ENCODE data around the gene RAP1GDS1.
"Not testable (repeated sequence)": the region's sequence is repeated elsewhere in the genome, so short reads cannot be mapped to it uniquely, and the experiment has no call there.

DNA sequence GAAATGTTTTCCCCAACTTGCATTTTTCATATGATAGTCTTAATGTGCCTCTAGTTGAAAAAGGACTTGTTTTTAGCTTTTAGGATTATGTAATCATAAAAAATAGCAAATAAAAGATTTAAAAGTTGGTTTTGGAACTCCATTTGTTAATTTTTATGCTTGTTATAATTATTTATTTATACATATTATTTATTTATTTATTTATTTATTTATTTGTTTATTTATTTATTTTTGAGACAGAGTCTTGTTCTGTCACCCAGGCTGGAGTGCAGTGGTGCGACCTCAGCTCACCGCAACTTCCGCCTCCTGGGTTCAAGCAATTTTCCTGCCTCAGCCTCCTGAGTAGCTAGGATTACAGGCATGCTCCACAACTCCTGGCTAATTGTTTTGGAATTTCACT is 159.0 kb downstream of the RAP1GDS1 start:
- TF ChIP-seq, protein P1, sequence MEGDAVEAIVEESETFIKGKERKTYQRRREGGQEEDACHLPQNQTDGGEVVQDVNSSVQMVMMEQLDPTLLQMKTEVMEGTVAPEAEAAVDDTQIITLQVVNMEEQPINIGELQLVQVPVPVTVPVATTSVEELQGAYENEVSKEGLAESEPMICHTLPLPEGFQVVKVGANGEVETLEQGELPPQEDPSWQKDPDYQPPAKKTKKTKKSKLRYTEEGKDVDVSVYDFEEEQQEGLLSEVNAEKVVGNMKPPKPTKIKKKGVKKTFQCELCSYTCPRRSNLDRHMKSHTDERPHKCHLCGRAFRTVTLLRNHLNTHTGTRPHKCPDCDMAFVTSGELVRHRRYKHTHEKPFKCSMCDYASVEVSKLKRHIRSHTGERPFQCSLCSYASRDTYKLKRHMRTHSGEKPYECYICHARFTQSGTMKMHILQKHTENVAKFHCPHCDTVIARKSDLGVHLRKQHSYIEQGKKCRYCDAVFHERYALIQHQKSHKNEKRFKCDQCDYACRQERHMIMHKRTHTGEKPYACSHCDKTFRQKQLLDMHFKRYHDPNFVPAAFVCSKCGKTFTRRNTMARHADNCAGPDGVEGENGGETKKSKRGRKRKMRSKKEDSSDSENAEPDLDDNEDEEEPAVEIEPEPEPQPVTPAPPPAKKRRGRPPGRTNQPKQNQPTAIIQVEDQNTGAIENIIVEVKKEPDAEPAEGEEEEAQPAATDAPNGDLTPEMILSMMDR (conservative IDR thresholded peaks at IDR 0.05), result not testable (repeated sequence)
- TF ChIP-seq ZFX (IDR thresholded peaks at IDR 0.05), result not testable (repeated sequence)
